HUDEP-2 (cell line): ENCODE results near the gene SINHCAF.

ENCODE experiments used
- DNase-seq, 76 experiments: peaks; one replicate each; lab custom pipeline; 2025; ENCODE audit not compliant: unreplicated experiment in 76 of 76; lab: John Stamatoyannopoulos, UW

The SINHCAF gene, protein sequence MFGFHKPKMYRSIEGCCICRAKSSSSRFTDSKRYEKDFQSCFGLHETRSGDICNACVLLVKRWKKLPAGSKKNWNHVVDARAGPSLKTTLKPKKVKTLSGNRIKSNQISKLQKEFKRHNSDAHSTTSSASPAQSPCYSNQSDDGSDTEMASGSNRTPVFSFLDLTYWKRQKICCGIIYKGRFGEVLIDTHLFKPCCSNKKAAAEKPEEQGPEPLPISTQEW

DNA sequence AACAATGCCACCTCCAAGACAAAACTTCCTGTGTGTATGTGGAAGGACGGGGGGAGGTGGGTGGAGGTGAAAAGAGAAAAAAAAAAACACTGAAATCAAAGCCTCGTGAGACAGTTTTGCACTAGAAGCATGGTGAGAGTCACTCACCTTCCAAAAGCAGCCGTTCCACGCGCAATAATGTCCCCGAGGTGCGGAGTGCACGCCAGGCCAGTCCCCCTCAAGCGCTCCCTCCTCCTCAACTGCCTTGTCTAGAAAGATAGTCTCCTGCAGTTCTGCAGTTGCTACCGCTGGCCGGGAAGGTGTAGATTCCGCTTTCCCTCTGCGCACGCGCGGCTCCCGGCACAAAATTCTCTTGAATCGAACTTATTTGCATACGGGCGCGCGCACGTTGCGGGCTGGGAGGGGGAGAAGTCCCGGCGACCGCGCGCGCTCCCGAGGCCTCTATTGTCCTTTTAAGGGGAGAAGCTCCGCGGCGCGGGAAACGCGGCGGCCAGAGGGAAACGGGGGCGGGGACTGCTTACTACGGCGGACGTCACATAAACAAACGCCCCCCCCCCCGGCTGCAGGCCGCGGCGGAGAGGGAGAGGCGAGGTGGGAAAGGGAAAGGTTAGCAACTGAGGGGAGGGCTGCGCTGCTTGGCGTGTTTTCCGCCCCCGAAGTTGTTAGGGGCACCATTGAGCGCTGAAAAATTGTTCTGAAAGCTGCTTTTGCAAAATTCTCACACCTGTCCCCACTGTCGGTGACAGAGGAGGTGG is at the start of gene SINHCAF:
SINHCAF (minus strand) TSS at position 274 of the 755 bp plus-strand sequence. CDS start 27,946 bp downstream, outside the sequence.
- peak; percentile 52 to 99 (median 97) for DNase-seq

DNA sequence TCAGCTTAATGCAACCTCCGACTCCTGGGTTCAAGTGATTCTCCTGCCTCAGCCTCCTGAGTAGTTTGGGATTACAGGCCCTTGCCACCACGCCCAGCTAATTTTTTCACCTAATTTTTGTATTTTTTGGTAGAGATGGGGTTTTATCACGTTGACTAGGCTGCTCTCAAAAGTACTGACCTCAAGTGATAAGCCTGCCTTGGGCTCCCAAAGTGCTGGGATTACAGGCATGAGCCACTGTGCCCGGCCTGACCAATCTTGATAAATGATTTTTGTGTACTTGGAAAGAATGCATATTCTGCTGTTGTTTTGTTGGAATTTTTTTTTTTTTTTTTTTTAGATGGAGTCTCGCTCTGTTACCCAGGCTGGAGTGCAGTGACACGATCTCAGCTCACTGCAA is 49.5 kb upstream of the SINHCAF start:
- DNase-seq, result peak in 2 of 76 experiments; percentile 6 to 15

DNA sequence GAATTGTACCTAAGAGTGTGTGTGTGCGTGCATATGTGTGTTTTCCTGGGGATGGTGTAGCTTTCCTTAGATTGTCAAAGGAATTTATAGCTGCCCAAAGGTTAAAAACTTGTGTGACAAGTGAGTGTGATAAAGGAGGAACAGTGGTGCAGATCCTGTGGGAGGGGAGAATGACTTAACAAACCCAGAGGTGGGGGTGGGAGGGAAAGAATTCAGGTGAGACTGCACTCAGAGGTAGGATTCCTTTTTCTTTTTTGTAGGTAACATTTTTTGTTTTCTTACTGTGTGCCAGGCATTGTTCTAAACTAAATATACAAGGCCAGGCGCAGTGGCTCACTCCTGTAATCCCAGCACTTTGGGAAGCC is 45.3 kb upstream of the SINHCAF start:
- no peak for DNase-seq

GRCh38 chr12:31370531-31371255 is 44.7 kb upstream of the SINHCAF start:
- no peak for DNase-seq

- no peak for DNase-seq
Measured at GRCh38 chr12:31369712-31370521, 44.0 kb upstream of the SINHCAF start.

- no peak for DNase-seq
Measured at GRCh38 chr12:31368666-31369361, 42.9 kb upstream of the SINHCAF start.

DNA sequence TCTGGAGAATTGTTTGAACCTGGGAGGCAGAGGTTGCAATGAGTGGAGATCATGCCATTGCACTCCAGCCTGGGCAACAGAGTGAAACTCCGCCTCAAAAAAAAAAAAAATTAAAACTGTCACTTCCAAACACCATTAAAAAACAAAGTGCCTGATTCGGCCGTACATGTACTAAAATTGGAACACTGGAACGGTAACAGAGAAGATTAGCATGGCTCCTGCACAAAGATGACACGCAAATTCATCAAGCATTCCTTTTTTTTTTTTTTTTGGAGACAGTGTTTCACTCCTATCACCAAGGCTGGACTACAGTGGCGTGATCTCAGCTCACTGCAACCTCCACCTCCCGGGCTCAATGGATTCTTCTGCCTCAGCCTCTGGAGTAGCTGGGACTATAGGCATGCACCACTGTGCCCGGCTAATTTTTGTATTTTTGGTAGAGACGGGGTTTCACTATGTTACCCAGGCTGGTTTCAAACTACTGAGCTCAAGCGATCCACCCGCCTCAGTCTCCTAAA is 40.2 kb upstream of the SINHCAF start:
- no peak for DNase-seq

DNA sequence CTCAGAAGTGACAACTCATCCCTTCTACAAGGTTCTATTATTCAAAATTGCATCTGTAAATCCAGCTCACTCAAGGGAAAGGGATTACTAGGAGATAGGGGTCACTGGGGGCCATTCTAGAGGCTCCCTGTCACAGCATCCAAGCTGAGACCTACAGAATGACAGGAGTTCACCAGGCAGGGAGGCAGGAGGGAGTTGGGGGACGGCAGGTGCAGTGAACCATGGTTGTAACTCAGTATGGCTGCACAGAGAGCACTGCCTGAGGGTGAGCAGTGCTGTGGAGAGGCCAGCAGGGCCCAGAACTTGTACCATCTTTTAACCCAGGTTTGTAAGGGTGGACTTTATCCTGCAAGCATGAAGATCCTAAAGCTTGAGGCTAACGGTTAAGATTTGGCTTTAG is 37.9 kb upstream of the SINHCAF start:
- no peak for DNase-seq

GRCh38 chr12:31363416-31363809 is 37.5 kb upstream of the SINHCAF start:
- DNase-seq, result no peak

DNA sequence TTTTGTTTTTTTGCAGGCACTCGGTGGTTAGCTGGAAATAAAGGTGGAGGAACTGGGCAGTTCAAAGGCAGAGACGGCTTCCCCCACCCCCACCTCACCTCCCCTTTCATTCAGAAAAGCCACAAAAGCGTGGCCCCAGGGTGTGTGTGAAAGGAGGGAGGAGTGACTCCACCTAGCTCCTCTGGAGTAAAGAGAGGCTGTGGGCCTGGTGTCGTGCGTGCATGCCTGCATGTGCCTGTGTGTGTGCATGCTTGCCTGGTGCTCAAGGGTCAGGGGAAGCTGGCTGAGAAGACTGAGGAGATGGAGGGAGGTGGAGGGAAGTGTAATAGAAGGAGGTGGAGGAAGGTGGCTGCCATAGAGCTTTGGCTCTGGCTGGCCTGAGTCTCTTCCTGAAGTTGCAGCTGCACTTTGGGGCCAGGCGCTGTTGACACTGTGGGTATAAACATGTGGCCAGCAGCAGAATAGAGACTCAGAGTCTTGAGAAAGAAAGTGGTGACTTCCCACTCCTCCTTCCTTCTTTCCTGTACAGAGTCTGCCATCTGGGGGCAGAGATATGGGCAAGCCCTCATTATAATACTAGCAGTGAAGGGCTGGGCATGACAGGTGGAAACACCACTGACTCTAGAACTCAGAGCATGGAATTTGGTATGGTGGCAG is 36.9 kb upstream of the SINHCAF start:
- DNase-seq, result peak in 8 of 76 experiments; percentile 1 to 30 (median 12)

GRCh38 chr12:31362115-31362758 is 36.3 kb upstream of the SINHCAF start:
- DNase-seq, result no peak

- no peak for DNase-seq
Measured at GRCh38 chr12:31361730-31362114, 35.8 kb upstream of the SINHCAF start.

DNA sequence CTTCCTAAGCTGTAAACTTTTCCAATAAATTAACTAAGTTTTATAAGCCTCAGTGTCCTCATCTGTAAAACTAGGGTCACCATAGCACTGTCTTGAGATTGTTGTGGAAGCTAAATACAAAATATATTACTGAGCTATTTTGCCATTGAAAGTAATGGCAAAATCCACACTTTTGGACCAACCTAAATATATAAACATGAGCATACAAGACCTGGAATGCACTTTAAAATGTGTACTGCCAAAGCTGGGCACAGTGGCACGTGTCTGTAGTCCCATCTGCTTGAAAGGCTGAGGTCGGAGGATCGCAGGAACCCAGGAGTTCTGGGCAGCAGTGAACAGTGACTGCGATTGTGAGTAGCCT is 29.8 kb upstream of the SINHCAF start:
- DNase-seq, result no peak

DNA sequence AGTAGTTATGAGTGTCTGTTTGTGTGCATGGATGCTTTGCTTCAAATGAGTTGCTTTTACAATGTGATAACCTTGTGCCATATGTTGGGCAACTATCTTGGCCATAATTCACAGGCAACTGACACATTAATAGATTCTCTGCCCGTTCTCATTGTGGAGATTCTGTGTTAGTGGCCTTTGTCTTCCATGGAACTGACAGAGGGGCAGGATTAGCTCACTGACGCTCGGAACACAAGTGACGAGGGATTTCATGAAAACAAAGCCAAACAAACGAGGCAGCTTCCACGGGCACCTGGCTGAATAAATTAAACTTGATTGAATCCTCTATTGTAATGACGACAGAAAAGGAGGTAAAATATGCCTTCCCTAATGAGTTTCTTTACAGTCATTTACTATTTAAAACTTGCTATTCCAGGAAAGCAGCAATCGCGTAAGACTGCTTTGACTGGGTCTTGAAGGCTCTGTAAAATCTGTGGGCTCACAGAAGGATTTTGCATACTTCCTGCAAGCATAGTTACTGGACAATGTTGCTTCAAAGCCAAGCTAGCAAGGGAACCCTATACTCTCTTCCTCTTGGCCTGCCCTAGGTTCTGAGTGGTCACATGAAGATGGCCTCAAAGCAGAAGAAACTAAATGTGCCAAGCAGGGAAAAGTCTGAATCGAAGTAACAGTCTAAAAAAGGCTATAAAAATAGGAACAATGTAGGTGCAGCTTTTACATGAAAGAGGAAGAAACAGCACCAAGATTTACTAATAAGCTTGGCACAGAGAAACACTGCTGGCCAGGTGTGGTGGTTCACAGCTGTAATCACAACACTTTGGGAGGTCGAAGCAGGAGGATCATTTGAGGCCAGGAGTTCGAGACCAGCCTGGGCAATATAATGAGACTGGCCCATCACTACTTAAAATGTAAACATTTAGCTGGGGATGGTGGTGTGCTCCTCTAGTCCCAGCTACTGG is 28.1 kb upstream of the SINHCAF start:
- DNase-seq, result no peak

GRCh38 chr12:31346267-31346666 is 20.3 kb upstream of the SINHCAF start:
- DNase-seq, result no peak

GRCh38 chr12:31343139-31343538 is 17.2 kb upstream of the SINHCAF start:
- DNase-seq, result no peak

GRCh38 chr12:31342286-31342685 is 16.3 kb upstream of the SINHCAF start:
- no peak for DNase-seq
